Tongue (tissue), 2 donors: ENCODE results near the gene TENT5C. TPM values are rescaled to one million over a fixed set of nuclear protein-coding genes. Genes with fewer than 3 reads are reported as not detected.
A peak's percentile ranks its signal among the peaks of the same experiment; 100 is the strongest.

Experiments
- DNase-seq: peaks from one replicate; pipeline ENCODE4 v3.0.0-alpha.2; 2015
- total RNA-seq: library from RNA; depleted of rRNA; stranded (reverse); fragments of >200 nt; gene quantifications from one replicate; pipeline ENCODE4 v1.2.3, GENCODE V29; 2014

Gene TENT5C
- total RNA-seq, 1 donor from 2014 or later, result 13.3 TPM

- no peak for DNase-seq
Observed at GRCh38 chr1:117636637-117637425, 31.0 kb downstream of the TENT5C start.

GRCh38 chr1:117638141-117638540 is 32.3 kb downstream of the TENT5C start:
- DNase-seq, result no peak

DNA sequence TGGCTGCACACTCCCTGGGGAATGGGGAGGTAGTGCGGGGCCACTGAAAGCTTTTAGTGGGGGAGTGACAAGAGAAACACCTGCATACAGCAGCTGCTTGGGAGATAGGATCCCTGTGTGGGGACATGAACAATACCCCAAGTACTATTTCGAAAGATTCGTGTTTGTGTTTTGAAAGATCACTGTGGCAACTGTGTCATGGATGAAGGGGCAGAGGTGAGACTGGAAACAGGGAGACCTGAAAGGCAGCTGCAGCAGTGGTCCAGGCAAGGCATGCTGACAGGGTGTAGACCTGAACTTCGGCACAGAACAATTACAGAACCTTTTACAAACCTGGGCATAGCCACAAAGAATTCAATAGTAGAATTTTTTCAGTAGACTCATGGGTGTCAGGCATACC is 32.9 kb downstream of the TENT5C start:
- no peak for DNase-seq

DNA sequence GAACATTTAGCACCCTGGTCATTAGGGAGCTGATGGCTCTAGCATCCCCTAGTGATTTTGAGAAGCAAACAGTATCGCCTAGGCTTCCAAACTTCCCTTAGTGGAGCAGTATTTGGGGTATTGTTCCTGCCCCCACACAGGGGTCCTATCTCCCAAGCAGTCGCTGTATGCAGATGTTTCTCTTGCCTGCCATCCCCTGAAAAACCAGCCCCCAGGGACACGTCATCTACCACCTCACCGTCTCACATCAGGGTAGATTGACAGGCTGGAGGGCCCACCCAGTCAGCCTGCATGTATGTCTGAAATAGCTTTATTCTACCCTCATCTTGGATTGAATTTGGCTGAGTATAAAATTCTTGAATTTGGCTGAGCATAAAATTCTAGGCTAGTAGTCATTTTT is 33.9 kb downstream of the TENT5C start:
- no peak for DNase-seq

DNA sequence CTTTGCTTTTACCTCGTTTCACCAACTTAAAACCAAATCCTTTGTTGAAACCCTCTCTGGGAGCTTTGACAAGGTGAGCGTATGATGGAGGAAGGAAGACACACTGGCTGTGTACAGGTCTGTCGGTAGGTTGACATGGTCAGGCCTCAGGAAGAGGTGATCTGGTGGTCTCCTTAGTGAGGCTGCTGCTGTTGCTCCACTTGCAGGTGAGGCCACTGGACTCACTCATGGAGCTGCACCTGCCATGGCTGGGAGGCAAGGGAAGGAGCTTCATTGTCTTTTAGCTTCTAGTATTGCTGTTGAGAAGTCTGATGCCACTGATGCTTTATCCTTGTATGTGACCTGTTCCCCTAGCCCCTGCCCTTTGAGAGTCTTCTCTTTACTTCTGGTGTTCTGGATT is 35.7 kb downstream of the TENT5C start:
- no peak for DNase-seq

- no peak for DNase-seq
Observed at GRCh38 chr1:117642963-117643362, 37.1 kb downstream of the TENT5C start.

DNA sequence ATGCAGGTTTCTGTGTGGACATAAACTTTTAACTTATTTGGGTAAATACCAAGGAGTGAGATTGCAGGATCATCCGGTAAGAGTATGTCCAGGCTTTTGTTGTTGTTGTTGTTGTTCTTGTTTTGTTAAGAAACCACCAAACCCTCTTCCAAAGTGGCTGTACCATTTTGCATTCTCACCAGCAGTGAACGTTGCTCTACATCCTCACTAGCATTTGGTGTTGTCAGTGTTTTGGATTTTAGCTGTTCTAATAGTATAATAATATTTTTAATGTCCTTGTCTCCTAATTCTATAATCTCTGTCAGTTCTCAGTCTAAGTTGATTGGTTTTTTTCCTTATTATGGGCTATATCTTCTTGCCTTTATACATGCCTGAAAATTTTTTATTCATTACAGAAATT is 37.8 kb downstream of the TENT5C start:
- DNase-seq, result no peak

DNA sequence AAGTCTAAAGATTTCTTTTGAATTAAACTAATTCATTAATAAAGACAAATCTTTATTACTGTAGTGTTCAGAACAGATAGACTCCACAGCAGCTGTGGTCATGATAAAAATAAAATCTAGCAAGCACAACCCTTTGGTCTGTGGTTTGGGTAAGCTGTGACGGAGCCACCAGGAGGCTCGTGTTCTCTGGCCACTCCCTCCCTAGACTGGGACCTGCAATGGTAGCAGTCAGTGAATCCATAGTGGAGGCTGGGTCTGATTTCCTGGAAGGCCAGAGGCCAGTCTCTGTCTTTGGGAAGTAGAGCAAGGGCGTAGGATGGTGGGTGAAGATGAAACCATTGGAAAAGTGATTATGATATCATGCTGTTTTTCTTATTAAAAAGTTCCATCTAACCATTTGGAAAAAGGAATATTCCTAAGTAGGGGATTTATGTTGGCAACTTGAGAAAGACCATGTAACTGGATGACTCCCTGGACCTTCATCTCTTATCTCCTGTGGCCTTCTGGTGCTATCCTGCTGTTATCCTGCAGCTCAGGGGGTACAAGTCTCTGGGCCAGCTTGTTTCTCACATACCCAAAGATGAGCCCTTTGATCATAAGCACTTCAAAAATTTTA is 39.0 kb downstream of the TENT5C start:
- DNase-seq, result no peak

- no peak for DNase-seq
Observed at GRCh38 chr1:117645343-117645742, 39.5 kb downstream of the TENT5C start.

DNA sequence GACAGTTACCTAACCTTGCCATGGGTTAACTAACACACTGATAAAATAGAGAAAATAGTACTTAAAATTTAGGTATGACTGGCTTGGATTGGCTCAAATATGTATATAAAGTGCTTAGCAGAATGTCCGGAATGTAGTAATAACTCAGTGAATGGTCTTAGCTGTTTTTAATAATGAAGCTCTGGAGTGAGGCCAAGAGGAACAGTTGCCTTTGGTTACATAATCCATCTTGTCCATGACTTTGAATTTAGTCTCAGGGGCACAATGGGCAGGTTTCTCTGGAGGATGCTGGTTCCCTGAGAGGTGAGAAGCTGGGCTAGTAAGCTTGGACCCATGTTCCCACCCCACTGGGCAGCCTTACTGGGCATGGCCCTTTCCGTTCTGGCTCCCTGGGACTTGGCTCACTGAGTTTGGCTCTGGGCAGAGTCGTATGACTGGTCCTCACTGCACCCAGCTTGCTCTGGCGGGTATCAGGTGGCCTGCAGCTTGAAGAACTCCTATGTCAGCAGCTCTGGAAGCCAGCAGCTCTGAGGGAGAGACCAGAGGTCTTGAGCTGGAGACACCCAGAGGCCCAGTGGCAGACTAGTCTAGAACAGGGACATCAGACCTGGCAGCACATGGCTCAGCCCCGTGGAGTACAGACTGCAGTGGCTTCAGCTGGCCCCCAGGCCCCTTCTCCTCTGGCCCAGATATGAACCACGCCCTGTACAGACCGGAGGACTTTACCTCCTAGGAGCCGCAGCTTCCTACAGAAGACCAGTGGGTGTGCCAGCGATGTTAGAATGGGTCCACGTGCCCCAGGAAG is 40.4 kb downstream of the TENT5C start:
- DNase-seq, result no peak

- no peak for DNase-seq
Observed at GRCh38 chr1:117646956-117647355, 41.1 kb downstream of the TENT5C start.

DNA sequence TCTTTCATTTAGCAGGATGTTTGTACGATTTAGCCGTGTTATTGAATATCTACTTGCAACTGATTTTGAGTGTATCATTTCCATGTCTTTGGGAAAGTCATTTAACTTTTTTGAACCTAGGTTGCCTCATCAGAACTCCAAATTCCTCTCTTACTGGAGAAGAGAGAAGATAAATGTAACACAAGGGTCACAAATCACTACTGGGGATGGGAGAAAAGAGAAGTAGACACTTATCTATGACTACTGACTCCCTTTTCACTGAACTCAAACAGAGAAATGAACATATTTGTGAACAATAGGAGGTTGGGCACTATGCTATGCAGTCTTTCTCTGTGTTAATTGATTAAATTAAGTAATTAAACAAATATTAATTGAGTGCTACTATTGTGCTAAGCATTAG is 42.2 kb downstream of the TENT5C start:
- DNase-seq, result no peak

DNA sequence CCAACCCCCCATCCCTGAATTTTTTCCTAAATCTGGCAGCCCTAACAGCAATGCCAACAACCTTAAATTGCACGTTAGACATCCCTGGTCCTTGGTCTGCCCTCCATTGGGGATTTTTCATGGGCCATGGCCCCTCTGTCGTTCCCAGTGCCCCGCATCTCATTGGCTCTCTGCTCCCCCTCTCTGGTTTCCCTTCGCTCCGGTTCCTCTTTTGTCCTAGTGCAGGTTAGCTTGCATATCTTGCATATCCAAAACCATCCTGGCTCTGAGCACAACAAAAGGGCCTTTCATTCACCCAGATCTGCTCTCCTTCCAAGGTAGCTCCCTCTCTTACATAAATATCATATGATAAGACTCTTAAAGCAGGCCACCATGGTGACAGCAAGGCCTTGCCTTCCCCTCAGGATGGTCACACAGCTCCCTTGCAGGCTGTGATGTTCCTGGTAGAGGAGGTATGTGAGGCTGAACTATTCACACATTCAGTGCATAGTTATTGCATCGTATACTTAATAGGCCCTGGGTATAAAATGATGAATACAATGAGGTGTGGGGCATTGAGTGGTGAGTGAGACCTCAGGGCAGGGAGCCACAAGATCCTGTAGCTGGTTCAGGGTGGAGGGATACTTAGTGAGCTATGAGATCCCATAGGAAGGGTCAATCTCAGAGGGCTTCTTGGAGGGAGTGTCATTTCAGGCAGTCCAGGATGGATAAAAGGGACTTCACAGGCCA is 45.2 kb downstream of the TENT5C start:
- no peak for DNase-seq

DNA sequence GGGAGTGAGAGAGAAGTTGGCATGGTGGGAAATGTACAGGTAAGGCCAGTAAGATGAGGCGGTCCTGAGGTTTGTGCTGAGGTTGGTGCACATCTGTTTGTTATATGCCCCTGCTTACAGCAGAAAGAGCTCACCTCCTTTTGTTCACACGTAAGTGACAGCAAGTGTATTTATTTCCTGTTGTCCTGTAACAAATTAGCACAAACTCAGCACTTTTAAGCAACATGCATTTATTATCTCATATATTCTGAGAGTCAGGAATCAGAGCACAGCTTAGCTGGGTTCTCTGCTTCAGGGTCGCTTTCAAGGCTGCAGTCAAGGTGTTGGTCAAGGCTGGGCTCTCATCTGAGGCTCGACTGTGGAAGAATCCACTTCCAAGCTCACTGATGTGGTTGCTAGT is 45.8 kb downstream of the TENT5C start:
- DNase-seq, result no peak

DNA sequence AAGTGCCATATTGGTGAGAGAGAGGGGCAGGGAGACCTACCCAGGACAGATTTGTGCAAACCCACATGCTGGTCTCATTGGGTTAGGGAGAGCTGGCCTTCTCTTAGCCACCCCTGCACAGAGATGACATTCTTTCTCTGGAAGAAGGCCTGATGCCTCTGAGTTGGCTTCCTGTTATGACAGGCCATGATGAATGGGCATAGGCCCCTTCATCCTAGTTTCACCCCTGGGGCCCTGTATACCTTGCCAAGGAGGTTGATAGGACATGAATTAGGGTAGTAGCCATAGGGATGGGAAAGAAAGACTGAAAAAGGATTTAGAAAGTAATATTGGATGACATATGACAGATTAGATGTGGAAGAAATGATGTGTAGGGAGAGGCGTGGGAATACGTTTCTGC is 46.6 kb downstream of the TENT5C start:
- no peak for DNase-seq

GRCh38 chr1:117653195-117653594 is 47.3 kb downstream of the TENT5C start:
- DNase-seq, result no peak

DNA sequence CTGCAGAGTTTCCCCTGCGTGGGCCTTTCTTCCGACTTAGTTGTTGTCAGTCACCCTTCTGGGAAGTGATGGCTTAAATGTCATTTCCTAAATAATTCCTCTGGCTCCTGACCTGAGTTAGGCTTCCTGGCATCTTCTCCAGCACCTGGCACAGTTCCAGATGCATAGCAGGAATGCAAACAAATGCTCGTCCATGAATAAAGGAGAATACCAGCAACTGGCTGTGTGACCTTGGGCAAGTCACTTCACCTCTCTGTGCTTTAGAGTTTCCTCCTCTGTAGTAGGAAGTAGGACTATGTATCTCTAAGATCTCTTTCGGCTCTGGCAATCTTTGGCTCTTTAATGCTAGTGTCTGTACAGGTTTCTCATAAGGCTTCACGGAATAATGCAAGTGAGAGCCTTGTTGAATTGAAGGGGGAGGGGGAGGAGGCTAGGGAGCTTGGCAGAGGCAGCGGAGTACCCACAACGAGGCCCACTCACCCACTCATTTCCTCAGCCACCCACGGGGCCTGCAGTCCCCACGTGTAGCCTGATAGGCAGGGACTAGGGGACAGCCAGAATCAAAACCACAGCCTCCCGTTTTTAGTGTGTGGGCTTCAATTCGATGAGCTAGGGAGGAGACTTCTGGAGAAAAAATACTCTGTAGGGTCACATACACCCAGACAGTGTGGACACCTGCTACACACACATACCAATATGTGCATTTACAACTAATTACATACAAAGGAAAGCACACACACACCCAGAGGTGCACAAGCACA is 48.1 kb downstream of the TENT5C start:
- no peak for DNase-seq

DNA sequence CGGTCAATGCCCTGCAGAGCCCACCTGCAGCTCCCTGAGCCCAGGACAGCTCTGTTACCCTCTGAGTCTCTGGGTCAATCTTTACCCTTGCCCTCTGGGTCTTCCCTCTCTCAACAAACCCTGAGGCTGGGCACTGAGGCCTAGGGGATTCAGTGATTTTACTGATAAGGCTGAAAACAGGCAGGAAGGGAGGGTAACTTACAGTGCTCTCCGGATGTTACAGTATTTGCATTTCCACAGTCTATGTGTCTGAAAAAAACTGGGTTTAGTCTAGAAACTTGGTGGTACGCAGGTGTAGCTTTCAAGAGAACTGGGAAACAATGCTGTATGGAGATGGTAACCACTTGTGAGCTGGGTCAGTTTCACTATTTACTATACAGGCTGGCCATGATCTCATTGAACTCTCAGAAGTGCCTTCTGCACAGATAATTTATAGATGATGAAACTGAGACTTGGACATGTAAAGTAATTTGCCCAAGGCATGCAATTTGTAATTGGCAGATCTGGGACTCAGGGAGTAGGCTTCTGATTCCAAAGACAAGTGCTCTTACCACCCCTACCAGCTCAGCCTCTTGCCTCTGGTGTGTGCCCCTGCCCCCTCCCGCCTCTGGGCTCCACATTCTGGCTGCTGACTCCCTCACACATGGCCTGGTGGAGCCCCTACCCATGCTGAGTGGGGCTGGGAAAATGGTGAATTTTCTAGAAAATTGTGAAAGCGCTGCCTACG is 48.8 kb downstream of the TENT5C start:
- no peak for DNase-seq

DNA sequence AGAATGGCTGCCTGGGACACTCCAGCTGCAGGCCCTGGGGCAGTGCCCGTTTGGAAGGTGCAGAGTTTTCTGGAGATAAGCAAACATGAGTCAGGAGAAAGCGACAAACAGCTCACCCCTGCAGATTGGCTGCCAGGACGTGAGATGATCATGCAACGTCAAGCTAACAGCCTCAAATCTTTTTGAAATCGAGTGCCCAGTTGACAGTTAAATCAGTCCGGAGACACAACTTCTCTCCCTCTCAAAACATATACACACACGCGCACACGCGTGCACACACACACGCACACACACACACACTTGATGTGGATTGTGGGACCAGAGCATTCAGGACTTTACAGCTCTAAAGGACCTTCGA is 49.4 kb downstream of the TENT5C start:
- DNase-seq, result no peak

GRCh38 chr1:117656202-117656641 is 50.4 kb downstream of the TENT5C start:
- DNase-seq, result no peak

- peak; percentile 59 for DNase-seq
Observed at GRCh38 chr1:117657031-117657430, 51.2 kb downstream of the TENT5C start.
